Neuronal stem cell (in vitro differentiated cells): ENCODE measurements around the gene MATN1.

ENCODE experiments used
- DNase-seq: peaks from one replicate; pipeline ENCODE4 v3.0.0-alpha.2; 2013; ENCODE audit warnings: low spot score
- H2AFZ ChIP-seq: one replicate; pipeline ENCODE4 v1.6.1; 2013; ENCODE audit warnings: mild to moderate bottlenecking, low read length, inconsistent platforms
- H2AK5ac ChIP-seq: 2 replicates; pipeline ENCODE4 v1.6.1; 2013; ENCODE audit warnings: low read depth, mild to moderate bottlenecking, inconsistent platforms, low read length, moderate library complexity, mixed read lengths
- H2BK120ac ChIP-seq: 2 replicates; pipeline ENCODE4 v1.6.1; 2013; ENCODE audit warnings: low read depth, mild to moderate bottlenecking, inconsistent platforms, low read length, moderate library complexity, mixed read lengths
- H2BK12ac ChIP-seq: one replicate; pipeline ENCODE4 v1.6.1; 2013; ENCODE audit warnings: low read length, inconsistent platforms
- H2BK15ac ChIP-seq: 2 replicates; pipeline ENCODE4 v1.6.1; 2013; ENCODE audit warnings: mild to moderate bottlenecking, low read length, inconsistent platforms, mixed read lengths
- H2BK5ac ChIP-seq: one replicate; pipeline ENCODE4 v1.6.1; 2013; ENCODE audit warnings: inconsistent platforms, mild to moderate bottlenecking, low read length, moderate library complexity
- H3K14ac ChIP-seq: one replicate; pipeline ENCODE4 v1.6.1; 2013; ENCODE audit warnings: low read length, inconsistent platforms
- H3K18ac ChIP-seq: 2 replicates; pipeline ENCODE4 v1.6.1; 2013; ENCODE audit warnings: low read length, inconsistent platforms
- H3K23ac ChIP-seq: 2 replicates; pipeline ENCODE4 v1.6.1; 2013; ENCODE audit warnings: low read depth, mild to moderate bottlenecking, mixed read lengths, low read length, inconsistent platforms; ENCODE audit not compliant: poor library complexity
- H3K27ac ChIP-seq: replicated peaks from 3 replicates; pipeline ENCODE4 v1.5.1; 2013; ENCODE audit warnings: low read length, inconsistent platforms
- H3K27me3 ChIP-seq, 3 experiments: 2 replicates each; pipeline ENCODE4 v1.6.1; 2013; ENCODE audit warnings: low read length in 3 of 3, mild to moderate bottlenecking in 2 of 3, inconsistent platforms in 1 of 3, low read depth in 1 of 3, mixed read lengths in 1 of 3, moderate library complexity in 1 of 3; ENCODE audit not compliant: control insufficient read depth in 3 of 3, insufficient read depth in 3 of 3
- H3K36me3 ChIP-seq, 2 donors: replicated peaks in 1 of 2; 2 replicates each; pipeline ENCODE4 v1.6.1; 2013; ENCODE audit warnings: low read length in 2 of 2; ENCODE audit not compliant: control insufficient read depth in 2 of 2, insufficient read depth in 2 of 2
- H3K4ac ChIP-seq: 2 replicates; pipeline ENCODE4 v1.6.1; 2013; ENCODE audit warnings: inconsistent platforms, mild to moderate bottlenecking, low read length, moderate library complexity
- H3K4me1 ChIP-seq, 2 donors: 1 replicate in 1 of 2; 2 replicates in 1 of 2; pipeline ENCODE4 v1.6.1; 2013; ENCODE audit warnings: low read length in 2 of 2, low read depth in 1 of 2; ENCODE audit not compliant: control insufficient read depth in 2 of 2, insufficient read depth in 1 of 2
- H3K4me2 ChIP-seq: one replicate; pipeline ENCODE4 v1.6.1; 2013; ENCODE audit warnings: mild to moderate bottlenecking, low read length, inconsistent platforms; ENCODE audit not compliant: insufficient read depth, poor library complexity, severe bottlenecking
- H3K4me3 ChIP-seq, 2 donors: 2 replicates each; pipeline ENCODE4 v1.5.1; 2013; ENCODE audit warnings: low read length in 2 of 2, mild to moderate bottlenecking in 2 of 2, inconsistent platforms in 1 of 2, moderate library complexity in 1 of 2
- H3K79me1 ChIP-seq: one replicate; pipeline ENCODE4 v1.6.1; 2013; ENCODE audit warnings: low read depth, mild to moderate bottlenecking, inconsistent platforms, low read length, moderate library complexity
- H3K9ac ChIP-seq: one replicate; pipeline ENCODE4 v1.6.1; 2013; ENCODE audit warnings: mild to moderate bottlenecking, low read depth, low read length, inconsistent platforms; ENCODE audit not compliant: poor library complexity
- H3K9me3 ChIP-seq, 2 donors: replicated peaks in 1 of 2; 2 replicates each; pipeline versions ENCODE3 to v1.6.1; 2013; ENCODE audit warnings: low read length in 2 of 2, mild to moderate bottlenecking in 2 of 2, inconsistent platforms in 1 of 2, low read depth in 1 of 2, mixed read lengths in 1 of 2, moderate library complexity in 1 of 2; ENCODE audit not compliant: control insufficient read depth in 2 of 2, insufficient read depth in 1 of 2
- H4K8ac ChIP-seq: one replicate; pipeline ENCODE4 v1.6.1; 2013; ENCODE audit warnings: low read depth, mild to moderate bottlenecking, inconsistent platforms, low read length, moderate library complexity
- H4K91ac ChIP-seq: one replicate; pipeline ENCODE4 v1.6.1; 2013; ENCODE audit warnings: low read length, low read depth, mild to moderate bottlenecking, inconsistent platforms; ENCODE audit not compliant: poor library complexity
- WGBS, 2 donors: extraction: QIAGEN DNeasy Blood & Tissue Kit; methylation state at CpG; one replicate each; pipeline ENCODE4 v1.1.7; 2013; ENCODE audit warnings: missing lambda C conversion rate in 2 of 2, mixed read lengths in 1 of 2; ENCODE audit not compliant: insufficient read length in 2 of 2, insufficient replicate concordance in 1 of 2; ENCODE audit errors: extremely low coverage in 2 of 2; 5-methylcytosine and 5-hydroxymethylcytosine counted together

Gene MATN1

DNA sequence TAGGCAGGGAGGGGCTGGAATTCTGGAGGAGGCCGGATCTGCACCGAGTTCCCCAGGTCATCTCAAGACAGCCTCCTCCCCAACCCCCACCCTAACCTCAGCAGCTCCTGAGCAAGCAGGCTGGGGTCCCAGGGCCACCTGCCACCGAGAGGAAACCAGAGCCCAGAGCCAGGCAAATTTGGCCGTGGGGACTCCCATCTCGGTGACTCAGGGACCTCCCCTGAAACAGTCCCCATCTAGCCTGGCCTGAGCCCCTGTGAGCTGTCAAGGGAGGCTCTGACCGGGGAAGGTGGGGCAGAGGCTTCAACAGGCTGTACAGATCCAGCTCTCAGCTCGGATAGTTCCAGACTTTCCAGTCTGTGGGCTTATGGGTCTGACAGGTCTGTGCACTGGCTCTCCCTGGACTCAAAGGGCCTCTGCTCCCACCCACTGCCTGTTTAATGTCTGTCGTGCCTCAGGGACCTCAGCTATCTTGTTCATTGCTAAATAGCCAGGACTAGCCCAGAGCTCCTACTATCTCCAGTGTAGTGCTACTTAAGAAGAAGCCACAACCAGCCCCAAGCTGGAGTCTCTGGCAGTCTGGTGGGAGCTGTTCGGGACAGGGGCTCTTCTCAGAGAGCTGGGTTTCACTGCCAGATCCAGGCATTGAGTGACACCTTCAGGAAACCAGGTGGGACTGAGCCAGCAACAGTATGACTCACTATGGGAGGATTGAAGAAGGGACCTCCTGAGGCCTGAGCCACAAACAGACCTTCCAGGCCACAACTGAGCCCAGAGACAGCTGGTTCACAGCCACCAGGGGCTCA lies 25.6 kb downstream of the MATN1 start:
- Histone ChIP-seq H2AFZ (no peak overlapping the region), H3K27ac (no peak overlapping the region), H3K27me3 (peaks cover 0 to 33% (median 0%) of the 10 kb centered on the region in 3 experiments), H3K4ac (peak overlapping the region; percentile 13), H3K4me2 (no peak overlapping the region), H3K9me3 (no peaks in the 10 kb centered on the region), H2BK120ac (no peak overlapping the region), H2BK5ac (no peak overlapping the region), H2BK12ac (peak overlapping the region; percentile 80), H3K4me3 (no peak overlapping the region), H2AK5ac (peak overlapping the region; percentile 64), H3K79me1 (no peaks in the 10 kb centered on the region), H3K23ac (no peak overlapping the region), H3K36me3 (no peaks in the 10 kb centered on the region), H3K18ac (peak overlapping the region; percentile 80), H4K8ac (no peak overlapping the region), H3K9ac (peak overlapping the region; percentile 38), H2BK15ac (no peak overlapping the region), H4K91ac (no peak overlapping the region), H3K14ac (no peak overlapping the region), H3K4me1 (peaks cover 0 to 5% of the 10 kb centered on the region in 2 donors)
- WGBS, 2 donors = no CpG with 5 or more reads among the region's 9 CpGs
- no peak for DNase-seq

DNA sequence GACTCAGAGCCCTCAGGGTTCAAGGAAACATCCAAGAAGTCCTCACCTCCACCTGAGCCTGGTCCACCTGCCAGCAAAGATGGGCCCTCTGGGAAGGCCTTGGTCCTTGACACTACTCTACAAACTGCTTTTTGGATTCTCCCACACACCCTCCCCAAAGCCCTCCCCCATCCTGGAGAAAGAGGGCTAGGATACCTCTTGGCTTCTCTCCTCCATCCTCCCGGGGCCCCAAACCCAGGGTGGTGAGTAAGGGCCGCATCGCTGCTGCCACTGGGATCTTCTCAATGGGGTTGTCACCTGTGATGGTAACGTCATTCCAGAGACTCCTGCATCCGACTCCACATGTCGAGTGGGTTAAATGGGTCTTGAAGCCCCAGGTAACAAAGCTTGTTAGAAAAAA lies 26.6 kb downstream of the MATN1 start:
- Histone ChIP-seq H3K9ac (no peak overlapping the region), H2BK15ac (no peak overlapping the region), H2BK5ac (no peak overlapping the region), H3K27me3 (peaks cover 0 to 38% (median 0%) of the 10 kb centered on the region in 3 experiments), H3K36me3 (no peaks in the 10 kb centered on the region), H3K23ac (no peak overlapping the region), H3K4me2 (no peak overlapping the region), H3K4me1 (peaks cover 0 to 8% of the 10 kb centered on the region in 2 donors), H2BK120ac (no peak overlapping the region), H2AK5ac (no peak overlapping the region), H3K18ac (peak overlapping the region; percentile 30), H3K4me3 (no peak overlapping the region), H4K91ac (no peak overlapping the region), H3K79me1 (no peaks in the 10 kb centered on the region), H3K4ac (no peak overlapping the region), H2BK12ac (no peak overlapping the region), H4K8ac (no peak overlapping the region), H2AFZ (no peak overlapping the region), H3K9me3 (no peaks in the 10 kb centered on the region), H3K14ac (no peak overlapping the region), H3K27ac (no peak overlapping the region)
- DNase-seq = no peak
- no CpG with 5 or more reads among the region's 6 CpGs for WGBS, 2 donors

DNA sequence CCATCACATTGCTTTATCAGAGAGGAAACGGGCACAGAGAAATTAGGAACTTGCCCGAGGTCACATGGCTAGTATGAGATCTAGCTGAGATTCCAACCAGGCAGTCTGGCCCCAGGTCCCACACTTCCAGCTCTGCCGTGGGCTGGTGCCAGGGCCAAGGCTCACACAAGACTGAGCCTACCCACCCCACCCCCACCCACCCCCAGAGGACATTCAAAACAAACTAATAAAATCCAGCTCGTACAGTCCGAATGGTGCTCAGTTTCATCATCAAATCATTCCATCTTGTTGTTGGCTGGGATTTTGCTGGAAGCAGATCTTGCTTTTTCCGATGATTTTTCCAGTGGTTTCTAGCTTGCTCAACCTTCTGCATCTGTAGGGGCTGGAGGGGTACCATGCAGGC lies 27.9 kb downstream of the MATN1 start:
- Histone ChIP-seq H3K4me2 (no peak overlapping the region), H4K8ac (no peak overlapping the region), H3K9ac (no peak overlapping the region), H2BK15ac (no peak overlapping the region), H2AFZ (no peak overlapping the region), H3K27ac (no peak overlapping the region), H3K23ac (no peak overlapping the region), H3K4ac (no peak overlapping the region), H3K79me1 (no peaks in the 10 kb centered on the region), H2BK12ac (no peak overlapping the region), H2BK5ac (no peak overlapping the region), H2AK5ac (no peak overlapping the region), H4K91ac (no peak overlapping the region), H3K4me3 (no peak overlapping the region), H3K4me1 (peaks cover 0 to 17% of the 10 kb centered on the region in 2 donors), H2BK120ac (no peak overlapping the region), H3K27me3 (peaks cover 0 to 33% (median 0%) of the 10 kb centered on the region in 3 experiments), H3K36me3 (no peaks in the 10 kb centered on the region), H3K18ac (no peak overlapping the region), H3K9me3 (no peaks in the 10 kb centered on the region), H3K14ac (no peak overlapping the region)
- no CpG with 5 or more reads among the region's 6 CpGs for WGBS, 2 donors
- no peak for DNase-seq

DNA sequence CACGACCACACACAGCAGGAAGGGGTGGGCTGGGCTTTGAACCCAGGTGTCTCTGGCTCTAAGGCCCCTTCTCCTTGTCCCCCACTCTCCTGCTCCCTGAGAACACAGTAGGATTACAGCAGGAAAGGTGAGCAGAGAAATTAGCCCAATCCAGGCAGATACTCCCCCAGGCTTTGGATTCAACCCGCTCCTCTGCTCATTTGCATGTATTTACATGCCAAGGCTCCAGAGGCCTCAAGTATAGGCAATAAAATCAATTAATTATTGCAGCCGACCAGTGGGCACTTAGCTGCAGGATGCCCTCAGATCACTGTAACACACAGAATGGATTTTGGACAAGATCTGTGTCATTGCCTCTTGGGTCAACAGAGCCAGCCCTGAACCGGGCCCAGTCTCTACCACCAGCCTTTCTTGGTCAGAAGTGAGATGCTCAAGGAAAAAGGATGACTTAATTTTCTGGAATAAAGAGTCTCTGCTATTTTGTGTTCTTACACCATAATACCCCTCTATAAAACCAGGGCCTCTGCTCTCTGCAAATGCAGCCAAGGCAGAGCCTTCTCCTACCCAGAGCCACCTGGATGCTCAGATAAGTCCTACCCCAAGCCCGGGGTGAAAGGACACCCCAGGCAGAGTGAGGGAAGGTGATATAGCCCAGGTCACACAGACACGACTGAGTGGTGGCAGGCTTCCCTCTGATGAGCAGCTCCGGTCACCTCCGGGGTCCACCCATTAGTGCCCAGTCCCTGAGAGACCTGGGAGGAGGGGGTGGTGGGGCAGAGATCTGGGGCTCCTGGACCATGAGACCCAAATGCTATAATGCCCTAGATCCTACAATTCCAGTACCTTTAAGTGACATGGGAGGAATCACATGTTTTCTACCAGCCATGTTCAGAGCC lies 28.9 kb downstream of the MATN1 start:
- H4K8ac ChIP-seq = no peak overlapping the region
- no peak overlapping the region for H4K91ac ChIP-seq
- H3K14ac ChIP-seq = no peak overlapping the region
- no peak overlapping the region for H3K4me2 ChIP-seq
- no peak overlapping the region for H3K4me3 ChIP-seq
- no peak overlapping the region for H3K18ac ChIP-seq
- no peak overlapping the region for H3K27ac ChIP-seq
- no peak overlapping the region for H2BK15ac ChIP-seq
- H3K23ac ChIP-seq = no peak overlapping the region
- H2AFZ ChIP-seq = no peak overlapping the region
- no peaks in the 10 kb centered on the region for H3K36me3 ChIP-seq
- H3K9ac ChIP-seq = no peak overlapping the region
- no peaks in the 10 kb centered on the region for H3K9me3 ChIP-seq
- no peak for DNase-seq
- no peak overlapping the region for H2BK120ac ChIP-seq
- no peak overlapping the region for H2BK12ac ChIP-seq
- no peak overlapping the region for H3K4ac ChIP-seq
- peaks cover 5 to 25% of the 10 kb centered on the region in 2 donors for H3K4me1 ChIP-seq
- H3K79me1 ChIP-seq = no peaks in the 10 kb centered on the region
- no peak overlapping the region for H2BK5ac ChIP-seq
- no CpG with 5 or more reads among the region's 8 CpGs for WGBS, 2 donors
- no peak overlapping the region for H2AK5ac ChIP-seq
- peaks cover 0 to 33% (median 0%) of the 10 kb centered on the region in 3 experiments for H3K27me3 ChIP-seq
